ENCODE measurements around the gene THAP3. TPM values are rescaled to one million over a fixed set of nuclear protein-coding genes. Genes with fewer than 3 reads are reported as not detected.

The THAP3 gene
- total and polyA plus RNA-seq, 2 donors (not counting 1 experiment from before 2014, with no cell fraction given) = 20.2 to 30.4 TPM

DNA sequence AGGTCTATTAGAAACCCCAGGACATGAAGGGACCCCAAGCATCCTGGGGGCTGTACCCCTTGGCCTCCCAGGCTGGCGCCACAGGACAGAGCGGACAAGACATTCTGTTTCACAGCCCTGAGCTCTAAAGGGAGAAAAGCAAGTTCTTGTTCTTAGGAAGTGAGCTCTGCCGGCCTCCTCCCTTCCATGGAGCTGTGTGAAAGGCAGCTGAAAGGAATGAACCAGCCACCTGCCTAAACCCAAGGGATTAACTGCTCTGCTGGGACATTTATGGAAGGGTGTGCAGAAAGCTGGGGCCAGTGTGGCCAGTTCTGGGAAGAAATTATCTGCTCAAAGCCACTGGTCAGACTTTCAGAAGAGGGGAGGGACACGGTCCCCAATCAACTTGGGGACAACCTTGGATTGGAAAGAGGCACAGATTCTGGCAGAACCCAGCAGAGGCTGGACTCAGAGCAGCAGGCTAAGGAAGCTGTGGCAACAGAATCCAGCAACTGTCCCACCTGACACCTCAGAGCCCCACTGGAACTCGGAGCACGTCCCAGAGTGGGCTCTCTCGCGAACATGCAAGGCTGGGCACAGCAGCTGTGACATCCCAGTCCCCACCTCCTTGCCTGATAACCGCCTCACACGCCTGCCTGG lies 24.1 kb upstream of the THAP3 start:
- Mint-ChIP-seq H3K4me3 (peak overlapping the region; percentile 93), H3K4me1 (peaks cover 42% of the 10 kb centered on the region), H3K9me3 (ENCODE audit: insufficient read depth) (no peaks in the 10 kb centered on the region), H3K27me3 (no peaks in the 10 kb centered on the region), H3K27ac (peak overlapping the region; percentile 92)
- 24% methylated on average over 8 of the region's 10 CpGs for WGBS (ENCODE audit: insufficient coverage)
- Histone ChIP-seq H3K4me1 (ENCODE audit: control insufficient read depth in 2 of 2, insufficient read depth in 2 of 2, low read length in 2 of 2) (peaks cover 29 to 43% of the 10 kb centered on the region in 2 donors), H4K20me1 (ENCODE audit: control insufficient read depth, insufficient read depth, low read length, poor library complexity, severe bottlenecking) (peaks cover 48% of the 10 kb centered on the region), H3K9me3 (ENCODE audit: control extremely low read depth in 1 of 3, control insufficient read depth in 2 of 3, insufficient read depth in 1 of 3, low read length in 2 of 3) (no peaks in the 10 kb centered on the region), H3K4me3 (ENCODE audit: control extremely low read depth in 1 of 5, extremely low read depth in 1 of 5, insufficient read depth in 1 of 5, low read depth in 2 of 5, low read length in 4 of 5) (peak overlapping the region; percentile 65 to 94 (median 68)), H2AFZ (ENCODE audit: insufficient read depth, low read depth, low read length, poor library complexity, severe bottlenecking) (peak overlapping the region; percentile 89), H3K27me3 (replicated peaks in 1 of 4; ENCODE audit: control extremely low read depth in 1 of 4, control insufficient read depth in 3 of 4, insufficient read depth in 4 of 4, low read length in 3 of 4) (no peaks in the 10 kb centered on the region), H3K9ac (ENCODE audit: low read length) (peak overlapping the region; percentile 78), H3K27ac (ENCODE audit: low read length in 2 of 2) (no peak overlapping the region), H3K36me3 (replicated peaks in 1 of 2; ENCODE audit: control extremely low read depth in 1 of 2, control insufficient read depth in 1 of 2, extremely low read depth in 1 of 2, insufficient read depth in 2 of 2, low read length in 1 of 2) (peaks cover 0 to 23% of the 10 kb centered on the region in 2 experiments), H3K4me2 (replicated peaks; ENCODE audit: low read depth, low read length, poor library complexity, severe bottlenecking) (peak overlapping the region; percentile 100), H3K79me2 (ENCODE audit: control insufficient read depth, insufficient read depth, low read length) (peaks cover 59% of the 10 kb centered on the region)
- ATAC-seq (ENCODE audit: low read depth) = no peak
- ChIA-PET POLR2A (interaction anchor here (0.6 to 2.5 kb wide), 3 partner anchors 17 to 46 kb away, joined by 3 to 14 read pairs (median 7); partner anchors contain the start of genes NOL9, TAS1R1 and ZBTB48), CTCF (interaction anchor here (1.1 to 5.4 kb wide), 5 partner anchors 17 to 46 kb away, joined by 3 to 33 read pairs (median 4); partner anchors contain the start of genes NOL9, TAS1R1 and THAP3)
- no peak for DNase-seq
- TF ChIP-seq EZH2 (IDR thresholded peaks at IDR 0.05; ENCODE audit: borderline replicate concordance, insufficient read depth, low read depth, low read length, poor library complexity, severe bottlenecking) = no peak
- TF ChIP-seq, protein P1, sequence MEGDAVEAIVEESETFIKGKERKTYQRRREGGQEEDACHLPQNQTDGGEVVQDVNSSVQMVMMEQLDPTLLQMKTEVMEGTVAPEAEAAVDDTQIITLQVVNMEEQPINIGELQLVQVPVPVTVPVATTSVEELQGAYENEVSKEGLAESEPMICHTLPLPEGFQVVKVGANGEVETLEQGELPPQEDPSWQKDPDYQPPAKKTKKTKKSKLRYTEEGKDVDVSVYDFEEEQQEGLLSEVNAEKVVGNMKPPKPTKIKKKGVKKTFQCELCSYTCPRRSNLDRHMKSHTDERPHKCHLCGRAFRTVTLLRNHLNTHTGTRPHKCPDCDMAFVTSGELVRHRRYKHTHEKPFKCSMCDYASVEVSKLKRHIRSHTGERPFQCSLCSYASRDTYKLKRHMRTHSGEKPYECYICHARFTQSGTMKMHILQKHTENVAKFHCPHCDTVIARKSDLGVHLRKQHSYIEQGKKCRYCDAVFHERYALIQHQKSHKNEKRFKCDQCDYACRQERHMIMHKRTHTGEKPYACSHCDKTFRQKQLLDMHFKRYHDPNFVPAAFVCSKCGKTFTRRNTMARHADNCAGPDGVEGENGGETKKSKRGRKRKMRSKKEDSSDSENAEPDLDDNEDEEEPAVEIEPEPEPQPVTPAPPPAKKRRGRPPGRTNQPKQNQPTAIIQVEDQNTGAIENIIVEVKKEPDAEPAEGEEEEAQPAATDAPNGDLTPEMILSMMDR (IDR thresholded peaks at IDR 0.05) = no peak
- intact Hi-C loops (cut with micrococcal nuclease) = loop anchor here (1.0 kb wide), 1 partner anchor 20 kb away; no protein-coding TSS in a partner anchor
